GM21576 (cell line): ENCODE measurements around the gene HBG2.
"Not testable (repeated sequence)": the region's sequence is repeated elsewhere in the genome, so short reads cannot be mapped to it uniquely, and the experiment has no call there.

Experiments used
- ATAC-seq: cut with Tn5 transposase; IDR thresholded peaks from one replicate; pipeline ENCODE4 v1.9.1; 2021; ENCODE audit warnings: mild to moderate bottlenecking, moderate library complexity; ENCODE audit not compliant: unreplicated experiment

The HBG2 gene

DNA sequence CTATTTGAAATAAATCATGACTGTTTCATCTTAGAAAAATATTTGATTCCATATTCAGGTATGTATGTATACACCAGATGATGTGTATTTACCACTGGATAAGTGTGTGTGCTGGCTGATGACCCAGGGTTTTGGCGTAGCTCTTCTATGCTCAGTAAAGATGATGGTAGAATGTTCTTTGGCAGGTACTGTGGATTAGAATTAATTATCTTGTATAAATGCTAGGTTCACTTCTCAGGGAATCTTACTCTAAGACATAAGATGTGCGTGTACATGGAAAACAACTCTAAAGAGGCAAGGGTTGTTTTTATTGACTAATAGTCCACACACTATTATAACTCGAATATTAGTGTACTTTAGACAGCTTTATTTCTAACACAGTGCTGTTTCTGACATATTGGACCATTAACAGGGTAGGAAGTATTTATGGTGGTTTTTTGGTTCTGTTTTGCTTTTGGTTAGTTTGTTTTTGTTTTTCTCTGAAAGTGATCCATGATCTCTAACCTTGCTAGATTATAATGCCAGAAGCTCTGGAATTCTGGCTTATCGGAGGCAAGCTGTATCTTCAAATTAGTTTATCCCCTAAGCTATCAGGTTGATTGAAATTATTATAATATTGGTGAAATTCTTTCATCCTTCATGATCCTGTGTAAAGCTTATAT, 3.9 kb downstream of the HBG2 start:
- no peak for ATAC-seq

- ATAC-seq: not testable (repeated sequence)
These were observed 4.7 kb downstream of the HBG2 start, which contains the start of gene HBG1 for GRCh38 chr11:5249807-5250396. Gene HBG1, minus strand, starts transcription at chr11:5249857. Its CDS starts 53 bp downstream, at chr11:5249804.

DNA sequence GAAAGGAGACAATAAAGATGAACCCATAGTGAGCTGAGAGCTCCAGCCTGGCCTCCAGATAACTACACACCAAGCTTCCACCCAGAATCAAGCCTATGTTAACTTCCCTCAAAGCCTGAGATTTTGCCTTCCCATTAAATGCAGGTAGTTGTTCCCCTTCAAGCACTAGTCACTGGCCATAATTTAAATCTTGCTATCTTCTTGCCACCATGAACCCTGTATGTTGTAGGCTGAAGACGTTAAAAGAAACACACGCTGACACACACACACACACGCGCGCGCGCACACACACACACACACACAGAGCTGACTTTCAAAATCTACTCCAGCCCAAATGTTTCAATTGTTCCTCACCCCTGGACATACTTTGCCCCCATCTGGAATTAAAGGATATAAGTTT, 6.1 kb downstream of the HBG2 start:
- not testable (repeated sequence) for ATAC-seq

DNA sequence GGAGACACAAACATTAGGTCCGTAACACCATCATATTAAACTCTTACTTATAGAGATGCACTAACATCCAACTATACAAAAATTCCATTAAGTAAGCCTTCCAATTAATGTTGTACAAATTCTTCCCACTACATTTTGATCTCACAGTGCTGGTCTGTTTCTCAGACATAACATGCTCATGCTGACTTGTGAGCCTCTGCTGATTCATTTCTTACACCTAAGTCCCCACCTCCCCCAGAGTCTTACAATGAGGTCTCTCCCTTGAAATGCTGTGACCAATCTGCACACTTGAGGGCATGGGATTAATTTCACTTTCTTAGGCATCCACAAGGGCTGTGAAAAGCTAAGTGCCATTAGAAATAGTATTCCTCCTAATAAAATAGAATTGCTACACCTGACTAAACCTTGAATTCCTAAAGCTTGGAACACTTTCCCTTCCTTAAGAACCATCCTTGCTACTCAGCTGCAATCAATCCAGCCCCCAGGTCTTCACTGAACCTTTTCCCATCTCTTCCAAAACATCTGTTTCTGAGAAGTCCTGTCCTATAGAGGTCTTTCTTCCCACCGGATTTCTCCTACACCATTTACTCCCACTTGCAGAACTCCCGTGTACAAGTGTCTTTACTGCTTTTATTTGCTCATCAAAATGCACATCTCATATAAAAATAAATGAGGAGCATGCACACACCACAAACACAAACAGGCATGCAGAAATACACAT, 6.9 kb downstream of the HBG2 start:
- no peak for ATAC-seq

GRCh38 chr11:5246772-5247471, 7.7 kb downstream of the HBG2 start:
- ATAC-seq: no peak

DNA sequence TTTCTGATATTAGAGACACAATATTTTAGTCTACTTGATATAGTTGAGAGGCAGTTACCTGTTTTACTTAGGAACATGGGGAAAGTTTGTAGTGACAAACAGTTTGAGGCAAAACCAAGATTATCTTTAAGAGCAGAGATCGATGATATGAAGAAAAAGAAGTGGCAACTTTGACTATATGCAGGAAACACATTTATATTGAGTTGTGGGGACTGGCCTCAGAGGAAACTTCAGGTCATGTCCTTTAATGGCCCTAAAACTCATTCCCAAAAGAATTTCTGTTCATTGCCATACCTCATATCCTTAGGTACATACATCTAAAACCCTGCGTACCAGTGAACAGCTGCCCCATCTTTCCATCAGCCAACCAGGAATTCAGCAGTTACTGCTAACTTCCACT, 9.4 kb downstream of the HBG2 start:
- ATAC-seq: no peak

DNA sequence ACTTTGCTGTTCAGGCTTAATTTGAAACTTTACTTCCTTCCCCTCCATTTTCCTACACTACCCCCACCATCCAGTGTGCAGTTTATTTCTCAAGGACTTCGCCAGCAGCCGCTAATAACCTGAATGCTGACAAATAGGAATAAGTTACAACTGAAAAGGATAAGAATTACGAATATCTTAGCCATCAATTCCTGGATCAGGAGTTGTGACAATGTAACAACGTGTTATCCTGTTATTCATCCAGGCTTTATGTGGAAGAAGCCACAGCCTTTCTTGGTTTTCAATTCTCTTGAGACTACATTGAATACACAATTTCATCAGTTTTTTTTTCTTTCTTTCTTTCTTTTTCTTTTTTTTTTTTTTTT, 10.8 kb downstream of the HBG2 start:
- ATAC-seq: no peak

DNA sequence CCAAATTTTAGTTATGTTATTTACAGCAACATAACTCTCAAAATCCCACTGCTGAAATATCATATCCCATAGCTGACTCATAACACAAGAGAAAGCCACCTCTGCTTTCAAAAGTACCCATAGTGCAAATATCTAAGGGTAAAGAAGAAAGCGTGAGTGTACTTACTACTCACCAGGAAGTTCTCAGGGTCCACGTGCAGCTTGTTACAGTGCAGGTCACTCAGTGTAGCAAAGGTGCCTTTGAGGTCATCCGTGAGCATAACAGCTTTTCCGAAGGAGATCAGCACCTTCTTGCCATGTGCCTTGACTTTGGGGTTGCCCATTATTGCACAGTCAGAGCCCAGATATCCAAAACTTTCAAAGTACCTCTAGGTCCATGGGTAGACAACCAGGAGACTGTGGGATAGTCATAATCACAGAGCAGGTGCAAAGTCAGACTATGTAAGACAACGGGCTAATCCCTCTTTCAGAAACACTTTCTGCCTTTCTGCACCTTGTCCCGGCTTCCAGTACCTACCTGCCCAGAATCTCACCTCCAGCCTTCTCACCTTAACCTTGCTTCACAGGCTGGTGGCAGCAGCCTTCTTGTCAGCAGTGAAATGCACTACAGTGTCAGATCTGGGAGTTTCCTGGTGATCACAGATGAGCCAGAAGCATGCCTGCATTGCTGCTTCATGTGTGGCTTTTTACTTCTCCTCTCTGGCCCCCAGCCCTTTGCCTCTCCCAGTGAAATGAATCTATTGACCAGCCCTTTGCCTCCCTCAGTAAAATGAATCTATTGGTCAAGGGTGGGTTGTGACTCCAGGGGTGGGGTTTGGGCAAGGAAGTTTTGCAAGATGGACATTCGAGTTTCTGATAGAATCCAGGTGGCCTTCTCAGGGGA, 11.4 kb downstream of the HBG2 start:
- ATAC-seq: peak; percentile 50

DNA sequence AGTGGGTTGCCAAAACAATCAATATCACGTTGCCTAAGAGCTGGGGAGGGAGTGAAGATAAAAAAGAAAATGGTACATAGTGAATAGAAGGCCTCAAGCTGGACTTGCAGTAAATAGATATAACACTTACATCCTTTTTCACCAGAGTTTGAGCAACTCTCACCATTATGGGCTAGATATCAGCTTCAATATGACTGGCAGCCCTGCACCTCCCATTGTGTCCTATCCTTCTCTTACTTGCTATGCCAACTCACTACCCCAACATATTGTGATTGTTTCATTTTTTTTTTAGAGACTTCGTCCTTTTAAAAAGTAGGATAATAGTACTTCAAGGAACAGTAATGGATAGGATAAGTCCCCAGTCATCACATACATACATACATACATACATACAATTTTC, 12.4 kb downstream of the HBG2 start:
- ATAC-seq: no peak

- no peak for ATAC-seq
These were observed 13.1 kb downstream of the HBG2 start for GRCh38 chr11:5241458-5241857.

DNA sequence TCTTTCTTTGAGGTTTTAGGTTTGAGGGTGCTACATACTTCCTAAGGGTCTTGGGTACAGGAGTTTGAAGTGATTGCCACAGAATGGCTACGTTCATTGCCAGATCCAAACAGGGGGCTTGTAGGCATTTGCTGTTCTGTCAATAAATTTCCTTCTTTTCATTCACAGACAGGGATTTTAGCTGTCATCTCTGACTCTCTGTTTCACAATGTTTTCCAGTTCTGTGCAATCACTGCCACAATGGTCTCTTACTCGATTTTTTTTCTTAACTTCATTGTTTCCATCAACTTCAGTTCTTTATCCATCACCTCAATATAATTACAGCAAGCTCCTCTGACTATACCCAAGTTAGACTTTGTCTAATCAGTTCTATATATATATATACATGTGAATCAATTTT, 14.1 kb downstream of the HBG2 start:
- no peak for ATAC-seq

GRCh38 chr11:5240056-5240455, 14.5 kb downstream of the HBG2 start:
- no peak for ATAC-seq

DNA sequence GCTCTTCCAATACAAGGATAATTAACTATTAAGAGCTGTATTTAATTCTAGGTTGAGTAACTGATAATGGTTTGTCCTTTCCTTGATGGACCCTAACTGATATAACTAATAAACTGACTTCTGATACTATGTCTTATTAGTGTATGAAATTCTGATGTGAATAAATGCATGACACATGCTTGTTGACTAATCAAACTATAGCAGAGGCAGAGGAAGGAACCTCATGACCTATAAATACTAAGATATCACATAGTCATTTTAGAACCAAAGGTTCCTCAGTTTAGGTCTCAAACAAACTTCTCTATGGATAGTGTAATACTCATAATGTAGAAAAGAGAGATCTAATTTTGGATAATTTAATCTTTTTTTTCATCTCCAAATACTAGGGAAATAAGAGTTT, 15.5 kb downstream of the HBG2 start:
- ATAC-seq: no peak

GRCh38 chr11:5238486-5238885, 16.1 kb downstream of the HBG2 start:
- no peak for ATAC-seq

- no peak for ATAC-seq
These were observed 17.2 kb downstream of the HBG2 start for GRCh38 chr11:5237420-5237819.

DNA sequence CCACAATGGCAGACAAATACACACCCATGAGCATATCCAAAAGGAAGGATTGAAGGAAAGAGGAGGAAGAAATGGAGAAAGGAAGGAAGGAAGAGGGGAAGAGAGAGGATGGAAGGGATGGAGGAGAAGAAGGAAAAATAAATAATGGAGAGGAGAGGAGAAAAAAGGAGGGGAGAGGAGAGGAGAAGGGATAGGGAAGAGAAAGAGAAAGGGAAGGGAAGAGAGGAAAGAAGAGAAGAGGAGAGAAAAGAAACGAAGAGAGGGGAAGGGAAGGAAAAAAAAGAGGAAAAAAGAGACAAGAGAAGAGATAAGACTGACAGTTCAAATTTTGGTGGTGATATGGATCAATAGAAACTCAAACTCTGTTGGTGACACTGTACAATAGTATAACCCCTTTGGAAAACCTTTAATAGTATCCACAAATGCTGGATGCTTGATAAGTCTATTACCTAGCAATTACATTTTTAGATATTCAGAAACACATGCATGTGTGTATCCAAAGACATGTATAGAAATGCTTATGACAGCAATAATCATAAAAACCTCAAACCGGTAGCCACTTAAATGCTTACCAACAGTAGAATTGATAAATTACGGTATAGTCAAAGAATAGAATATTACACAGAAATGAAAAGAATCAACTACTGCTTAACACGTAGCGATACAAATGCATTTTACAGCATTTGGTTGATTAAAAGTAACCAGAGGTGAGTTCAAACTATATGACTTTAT, 19.1 kb downstream of the HBG2 start:
- no peak for ATAC-seq

DNA sequence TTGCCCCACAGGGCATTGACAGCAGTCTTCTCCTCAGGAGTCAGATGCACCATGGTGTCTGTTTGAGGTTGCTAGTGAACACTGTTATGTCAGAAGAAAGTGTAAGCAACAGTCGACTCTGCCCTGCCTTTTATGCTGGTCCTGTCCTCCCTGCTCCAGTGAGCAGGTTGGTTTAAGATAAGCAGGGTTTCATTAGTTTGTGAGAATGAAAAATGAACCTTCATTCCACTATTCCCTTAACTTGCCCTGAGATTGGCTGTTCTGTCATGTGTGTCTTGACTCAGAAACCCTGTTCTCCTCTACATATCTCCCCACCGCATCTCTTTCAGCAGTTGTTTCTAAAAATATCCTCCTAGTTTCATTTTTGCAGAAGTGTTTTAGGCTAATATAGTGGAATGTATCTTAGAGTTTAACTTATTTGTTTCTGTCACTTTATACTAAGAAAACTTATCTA, 20.2 kb downstream of the HBG2 start, which contains the start of gene HBD:
Gene HBD, minus strand, starts transcription at position 103 of the 454 bp plus-strand sequence. Its CDS starts 50 bp downstream, at position 53.
- ATAC-seq: peak; percentile 74

DNA sequence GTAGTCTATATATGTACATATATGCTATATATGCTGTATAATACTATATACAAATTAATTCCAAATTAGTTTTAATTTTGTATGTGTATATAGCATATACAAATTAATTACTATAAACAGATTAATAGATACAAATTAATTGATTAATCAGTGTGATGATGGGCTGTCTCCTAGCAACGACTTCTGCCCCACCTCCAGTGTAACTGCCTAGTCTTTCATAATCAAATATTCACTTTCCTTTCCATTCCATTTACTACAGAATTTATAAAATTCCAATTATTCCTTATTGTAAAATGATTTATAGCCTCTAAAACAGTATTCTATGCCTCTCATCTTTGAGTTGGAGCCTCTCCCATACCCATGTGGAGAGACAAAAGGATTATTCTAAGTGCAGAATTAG, 21.3 kb downstream of the HBG2 start:
- ATAC-seq: no peak

- ATAC-seq: no peak
These were observed 21.8 kb downstream of the HBG2 start for GRCh38 chr11:5232821-5233220.

- no peak for ATAC-seq
These were observed 22.4 kb downstream of the HBG2 start for GRCh38 chr11:5232176-5232575.
